Measurements from ENCODE around the gene BUB3.
"Not testable (repeated sequence)": the region's sequence is repeated elsewhere in the genome, so short reads cannot be mapped to it uniquely, and the experiment has no call there.

The BUB3 gene

GRCh38 chr10:123154711-123155505 lies 706 bp downstream of the BUB3 start:
- peak; percentile 59 to 61 for DNase-seq

GRCh38 chr10:123156078-123156477 lies 1.9 kb downstream of the BUB3 start:
- DNase-seq = no peak

DNA sequence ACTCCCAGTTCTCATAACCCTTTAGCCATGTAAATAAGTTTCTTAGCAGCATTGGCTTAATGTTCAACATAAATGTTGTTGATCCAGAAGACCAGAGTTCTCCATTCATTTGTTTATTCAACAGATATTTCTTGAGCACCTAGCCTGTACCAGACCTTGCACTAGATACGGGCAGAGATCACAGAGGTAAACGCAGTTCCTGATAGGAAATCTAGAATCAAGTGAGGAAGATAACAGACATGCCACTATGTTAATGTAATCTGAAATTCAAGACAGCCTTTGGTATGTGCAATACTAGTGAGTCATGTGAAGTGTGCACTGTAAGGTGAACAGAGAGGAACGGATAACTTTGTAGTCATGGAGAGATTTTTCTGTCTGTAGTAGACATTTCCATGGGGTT lies 3.0 kb downstream of the BUB3 start:
- DNase-seq = no peak

DNA sequence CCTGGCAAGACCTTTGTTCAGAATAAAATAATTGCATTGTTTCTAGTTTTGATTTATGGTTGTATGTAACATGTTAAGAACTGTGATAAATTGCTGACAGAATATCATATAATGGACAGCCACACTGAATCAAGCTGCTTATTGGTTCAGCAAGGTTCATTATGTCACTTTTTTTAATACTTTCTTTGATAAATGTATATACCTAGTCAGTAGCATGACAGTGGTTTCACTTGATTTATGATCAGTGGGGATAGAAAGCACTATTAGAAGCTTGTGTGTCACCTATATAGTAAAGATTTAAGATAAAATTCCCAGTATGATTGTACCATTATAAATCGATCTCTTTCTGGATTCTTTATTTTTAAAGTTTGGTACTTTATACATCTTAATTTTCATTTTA lies 4.5 kb downstream of the BUB3 start:
- DNase-seq = no peak

DNA sequence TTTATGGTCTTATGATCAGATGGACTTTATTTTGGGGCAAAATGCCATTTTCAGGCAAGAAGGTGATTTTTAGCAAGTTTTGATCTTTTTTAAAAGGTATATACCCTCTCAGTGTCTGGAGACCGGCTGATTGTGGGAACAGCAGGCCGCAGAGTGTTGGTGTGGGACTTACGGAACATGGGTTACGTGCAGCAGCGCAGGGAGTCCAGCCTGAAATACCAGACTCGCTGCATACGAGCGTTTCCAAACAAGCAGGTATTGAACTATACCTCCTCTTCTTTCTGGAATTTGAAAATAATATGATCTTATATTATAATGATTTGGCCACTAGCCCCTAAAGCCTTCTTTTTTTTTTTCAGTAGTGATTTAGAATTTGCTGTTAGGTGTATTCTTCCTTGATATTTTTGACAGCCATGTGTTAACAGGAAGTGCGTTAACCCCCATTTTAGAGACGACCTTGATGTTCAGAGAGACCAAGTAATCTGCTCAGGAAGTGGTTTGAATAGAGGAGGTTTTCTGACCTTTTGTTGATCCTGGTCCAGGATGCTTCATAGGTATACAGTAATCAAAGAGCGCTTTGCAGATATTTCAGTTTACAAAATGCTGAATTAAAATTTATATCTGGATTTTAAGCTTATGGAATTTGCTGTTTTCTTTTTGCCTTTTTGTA lies 6.2 kb downstream of the BUB3 start:
- no peak for DNase-seq

GRCh38 chr10:123164319-123164718 lies 10.1 kb downstream of the BUB3 start:
- no peak for DNase-seq

GRCh38 chr10:123165445-123166072 lies 11.4 kb downstream of the BUB3 start:
- DNase-seq = peak in 1 of 2 experiments; percentile 24

- DNase-seq = no peak
These were observed 12.4 kb downstream of the BUB3 start for GRCh38 chr10:123166618-123167017.

DNA sequence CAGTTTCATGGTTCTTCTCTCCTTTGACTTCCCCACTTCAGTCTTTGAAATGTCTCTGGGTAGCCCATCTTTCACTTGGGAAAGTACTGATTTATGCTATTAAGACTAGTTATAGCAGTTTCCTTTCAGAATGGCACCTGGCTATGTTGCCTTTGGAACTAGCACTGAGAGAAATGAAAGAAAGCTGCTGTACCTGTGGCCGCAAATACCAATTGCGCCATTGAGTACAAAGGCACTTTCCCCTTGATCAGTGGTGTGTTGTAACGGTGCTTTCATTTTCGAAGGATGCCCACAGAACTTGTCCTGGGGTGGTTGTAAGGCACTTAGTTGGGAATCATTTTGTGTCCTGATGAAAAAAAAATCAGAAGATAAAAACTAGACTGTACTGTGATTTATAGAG lies 16.8 kb downstream of the BUB3 start:
- no peak for DNase-seq

GRCh38 chr10:123171616-123172015 lies 17.4 kb downstream of the BUB3 start:
- not testable (repeated sequence) for DNase-seq

DNA sequence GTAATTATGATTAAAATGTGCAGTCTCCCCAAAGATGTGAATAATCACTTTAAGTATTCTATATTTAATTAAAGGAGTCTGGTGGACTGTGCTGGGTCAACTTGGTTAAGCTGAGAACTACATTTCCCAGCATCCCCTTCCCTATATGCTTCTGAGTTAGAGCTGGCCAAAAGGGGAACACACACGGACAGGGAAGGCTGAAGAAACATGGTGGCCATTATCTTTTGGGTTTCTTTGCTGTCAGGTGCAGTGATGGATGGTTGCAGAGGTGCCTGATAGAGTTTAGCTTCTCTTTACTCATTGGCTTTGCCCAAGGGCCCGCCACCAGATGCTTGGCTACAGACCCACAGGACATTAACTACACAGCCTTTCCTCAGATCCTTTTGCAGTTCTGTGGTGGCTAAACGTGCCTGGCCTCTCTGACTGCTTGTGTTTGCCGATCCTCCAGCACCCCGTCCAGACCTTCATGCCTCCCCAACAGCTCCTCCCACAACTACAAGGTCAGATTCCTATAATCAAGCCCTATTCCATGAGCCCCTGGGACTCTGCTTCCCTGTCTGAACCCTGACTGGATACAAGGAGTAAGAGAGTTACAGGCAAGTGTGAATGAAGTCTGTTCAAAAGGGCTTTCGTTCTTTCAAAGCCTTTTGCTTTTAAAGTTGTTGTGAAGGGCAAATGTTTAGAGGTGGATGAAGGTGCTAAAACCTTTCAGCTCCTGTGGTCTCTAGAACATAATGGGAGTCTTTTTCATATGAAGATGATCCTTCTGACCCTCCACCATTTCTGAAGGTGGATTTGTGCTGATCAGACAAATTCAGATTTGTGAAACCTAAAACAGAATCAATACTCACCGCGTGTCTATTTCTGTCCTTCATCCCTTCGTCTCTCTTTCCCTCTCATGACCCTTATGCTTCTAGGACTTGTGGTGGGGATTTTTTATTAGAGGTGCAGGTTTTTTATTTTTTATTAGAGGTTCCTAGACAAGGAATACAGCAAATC lies 21.5 kb downstream of the BUB3 start:
- DNase-seq = peak; percentile 24 to 38

DNA sequence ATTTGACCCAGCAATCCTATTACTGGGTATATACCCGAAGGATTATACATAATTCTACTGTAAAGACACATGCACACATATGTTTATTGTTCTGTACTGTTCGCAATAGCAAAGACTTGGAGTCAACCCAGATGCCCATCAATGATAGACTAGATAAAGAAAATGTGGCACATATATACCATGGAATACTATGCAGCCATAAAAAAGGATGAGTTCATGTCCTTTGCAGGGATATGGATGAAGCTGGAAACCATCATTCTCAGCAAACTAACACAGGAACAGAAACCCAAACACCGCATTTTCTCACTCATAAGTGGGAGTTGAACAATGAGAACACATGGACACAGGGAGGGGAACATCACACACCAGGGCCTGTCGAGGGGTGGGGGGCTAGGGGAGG lies 24.2 kb downstream of the BUB3 start:
- not testable (repeated sequence) for DNase-seq

GRCh38 chr10:123180101-123181090 lies 26.2 kb downstream of the BUB3 start:
- no peak for DNase-seq

GRCh38 chr10:123183724-123184123 lies 29.5 kb downstream of the BUB3 start:
- DNase-seq = no peak

DNA sequence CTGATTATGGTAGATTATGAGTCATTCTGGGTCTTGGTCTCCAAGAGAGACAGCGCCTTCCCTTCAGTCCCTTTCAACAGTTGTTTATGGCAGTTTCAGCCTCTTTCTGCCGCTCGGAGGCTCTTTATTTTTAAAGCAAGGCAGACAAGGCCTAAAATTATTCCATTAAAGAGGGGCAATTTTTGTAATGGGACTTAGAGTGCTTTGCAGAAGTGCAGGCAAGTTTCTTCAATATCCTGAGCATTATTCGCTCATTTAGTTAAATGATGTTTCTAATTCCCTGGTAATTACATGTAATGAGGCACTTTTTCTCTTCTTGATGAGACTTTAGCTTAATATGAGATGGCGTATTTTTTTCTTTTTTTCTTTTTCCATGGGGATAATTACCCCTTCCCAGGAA lies 33.6 kb downstream of the BUB3 start:
- DNase-seq = no peak

GRCh38 chr10:123191886-123192285 lies 37.7 kb downstream of the BUB3 start:
- no peak for DNase-seq

- DNase-seq = no peak
These were observed 39.9 kb downstream of the BUB3 start for GRCh38 chr10:123194056-123194455.

DNA sequence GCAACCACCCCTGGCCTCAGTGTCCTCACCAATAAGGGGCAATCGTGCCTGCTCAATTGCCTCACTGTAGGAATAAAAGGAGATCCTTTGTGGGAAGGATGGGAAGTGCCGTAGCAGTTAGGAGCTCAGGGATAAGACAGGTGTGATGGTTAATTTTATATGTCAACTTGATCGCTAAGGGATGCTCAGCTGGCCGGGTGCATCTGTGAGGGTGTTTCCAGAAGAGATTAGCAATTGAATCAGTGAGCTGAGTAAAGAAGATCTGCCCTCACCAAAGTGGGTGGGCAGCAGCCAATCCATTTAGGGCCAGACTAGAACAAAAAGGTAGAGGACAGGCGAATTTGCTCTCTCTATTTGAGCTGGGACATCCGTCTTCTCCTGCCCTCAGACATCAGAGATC lies 46.3 kb downstream of the BUB3 start:
- no peak for DNase-seq

- DNase-seq = no peak
These were observed 48.3 kb downstream of the BUB3 start for GRCh38 chr10:123202506-123202905.

GRCh38 chr10:123203393-123204126 lies 49.4 kb downstream of the BUB3 start:
- no peak for DNase-seq

GRCh38 chr10:123204127-123204461 lies 49.9 kb downstream of the BUB3 start:
- no peak for DNase-seq

Measured in Kasumi-1 (cell line).